ENCODE data around the gene REC8.

GRCh38 chr14:24179294-24179960, 7.5 kb downstream of the REC8 start:
- TF ChIP-seq, protein P1, sequence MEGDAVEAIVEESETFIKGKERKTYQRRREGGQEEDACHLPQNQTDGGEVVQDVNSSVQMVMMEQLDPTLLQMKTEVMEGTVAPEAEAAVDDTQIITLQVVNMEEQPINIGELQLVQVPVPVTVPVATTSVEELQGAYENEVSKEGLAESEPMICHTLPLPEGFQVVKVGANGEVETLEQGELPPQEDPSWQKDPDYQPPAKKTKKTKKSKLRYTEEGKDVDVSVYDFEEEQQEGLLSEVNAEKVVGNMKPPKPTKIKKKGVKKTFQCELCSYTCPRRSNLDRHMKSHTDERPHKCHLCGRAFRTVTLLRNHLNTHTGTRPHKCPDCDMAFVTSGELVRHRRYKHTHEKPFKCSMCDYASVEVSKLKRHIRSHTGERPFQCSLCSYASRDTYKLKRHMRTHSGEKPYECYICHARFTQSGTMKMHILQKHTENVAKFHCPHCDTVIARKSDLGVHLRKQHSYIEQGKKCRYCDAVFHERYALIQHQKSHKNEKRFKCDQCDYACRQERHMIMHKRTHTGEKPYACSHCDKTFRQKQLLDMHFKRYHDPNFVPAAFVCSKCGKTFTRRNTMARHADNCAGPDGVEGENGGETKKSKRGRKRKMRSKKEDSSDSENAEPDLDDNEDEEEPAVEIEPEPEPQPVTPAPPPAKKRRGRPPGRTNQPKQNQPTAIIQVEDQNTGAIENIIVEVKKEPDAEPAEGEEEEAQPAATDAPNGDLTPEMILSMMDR (IDR thresholded peaks at IDR 0.05; ENCODE audit: insufficient read depth, low read length, poor library complexity, severe bottlenecking) = no peak
- no peak for TF ChIP-seq EZH2phosphoT487 (conservative IDR thresholded peaks at IDR 0.05; ENCODE audit: low read length)
